Measurements from ENCODE around the gene GFY.
"Not testable (repeated sequence)": the region's sequence is repeated elsewhere in the genome, so short reads cannot be mapped to it uniquely, and the experiment has no call there.

Gene GFY

DNA sequence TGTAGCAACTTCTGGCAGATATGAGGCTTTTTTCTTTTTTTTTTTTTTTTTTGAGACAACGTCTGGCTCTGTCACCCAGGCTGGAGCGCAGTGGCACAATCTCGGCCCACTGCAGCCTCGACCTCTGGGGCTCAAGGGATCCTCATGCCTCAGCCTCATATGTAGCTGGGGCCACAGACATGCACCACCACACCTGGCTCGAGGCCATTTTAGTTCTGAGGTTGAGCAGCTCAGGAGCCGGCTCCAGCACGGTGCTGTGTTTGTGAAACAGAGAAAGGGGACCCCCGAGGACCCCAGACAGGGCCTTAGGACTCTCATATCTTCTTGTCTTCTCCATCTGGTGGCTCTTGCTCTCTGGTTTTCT, 45.4 kb downstream of the GFY start:
- DNase-seq: no peak

DNA sequence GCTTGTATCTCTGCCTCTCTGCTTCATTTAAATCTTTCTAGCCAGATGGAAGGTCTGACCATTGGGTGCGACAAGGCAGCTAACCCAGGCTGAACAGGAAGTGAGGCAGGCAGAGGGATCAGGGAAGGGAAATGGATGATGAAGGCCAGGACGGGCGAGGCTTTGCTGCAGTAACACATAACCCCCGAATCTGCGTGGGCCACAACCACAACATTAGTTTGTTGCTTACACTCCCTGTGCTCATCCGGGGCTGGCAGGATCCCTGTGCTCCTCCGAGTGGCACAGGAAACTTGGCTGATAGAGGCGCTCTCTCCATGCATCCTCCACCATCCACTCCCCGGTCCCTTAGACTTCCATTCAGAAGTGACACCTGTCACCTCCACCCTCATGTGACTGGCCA, 47.7 kb downstream of the GFY start:
- DNase-seq: no peak

DNA sequence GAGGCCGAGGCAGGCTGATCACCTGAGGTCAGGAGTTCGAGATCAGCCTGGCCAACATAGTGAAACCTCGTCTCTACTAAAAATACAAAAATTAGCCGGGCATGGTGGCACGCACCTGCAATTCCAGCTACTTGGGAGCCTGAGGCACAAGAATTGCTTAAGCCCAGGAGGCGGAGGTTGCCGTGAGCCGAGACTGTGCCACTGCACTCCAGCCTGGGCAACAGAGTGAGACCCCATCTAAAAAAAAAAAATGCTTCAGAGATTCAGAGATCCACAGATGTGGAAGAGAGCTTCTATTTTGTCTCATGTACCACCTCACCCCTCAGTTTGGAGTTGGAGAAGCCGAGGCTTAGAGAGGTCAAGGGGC, 48.3 kb downstream of the GFY start:
- not testable (repeated sequence) for DNase-seq

DNA sequence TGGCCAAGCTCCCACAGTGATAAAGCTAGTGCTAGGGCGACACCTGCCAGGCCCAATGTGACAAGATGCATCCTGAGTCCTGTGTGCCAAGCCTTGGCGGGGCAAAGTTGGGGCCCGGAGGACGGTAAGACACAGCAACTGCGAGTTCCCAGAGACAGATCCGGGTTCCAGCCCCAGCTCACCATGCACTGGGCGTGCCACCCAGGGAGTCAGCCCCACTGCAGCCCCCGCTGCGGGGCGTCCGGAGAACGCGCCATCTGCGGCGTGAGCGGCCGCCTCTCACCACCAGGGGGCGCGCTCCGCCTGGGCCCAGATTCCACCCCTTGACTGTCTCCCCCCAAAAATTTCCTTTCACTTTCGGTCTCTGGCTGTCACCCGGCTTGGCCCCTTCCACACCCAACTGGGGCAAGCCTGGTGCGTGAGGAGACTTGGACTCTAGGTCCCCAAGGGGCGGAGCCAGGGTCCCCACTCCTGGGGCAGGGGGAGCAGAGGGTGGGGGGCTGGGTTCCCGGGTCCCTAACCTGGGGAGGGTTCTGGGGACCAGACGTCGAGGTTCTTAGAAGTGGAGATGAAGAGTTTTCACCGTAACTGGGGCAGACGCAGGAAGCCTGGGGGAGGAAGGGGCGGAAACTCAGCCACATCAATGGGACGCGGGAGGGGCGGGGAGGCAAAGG, 48.8 kb downstream of the GFY start, which contains the start of gene FLT3LG:
Gene FLT3LG, plus strand, starts transcription at position 348 of the 674 bp plus-strand sequence. CDS start 425 bp downstream, outside the sequence.
- DNase-seq: peak; percentile 83 to 96 (median 86)

DNA sequence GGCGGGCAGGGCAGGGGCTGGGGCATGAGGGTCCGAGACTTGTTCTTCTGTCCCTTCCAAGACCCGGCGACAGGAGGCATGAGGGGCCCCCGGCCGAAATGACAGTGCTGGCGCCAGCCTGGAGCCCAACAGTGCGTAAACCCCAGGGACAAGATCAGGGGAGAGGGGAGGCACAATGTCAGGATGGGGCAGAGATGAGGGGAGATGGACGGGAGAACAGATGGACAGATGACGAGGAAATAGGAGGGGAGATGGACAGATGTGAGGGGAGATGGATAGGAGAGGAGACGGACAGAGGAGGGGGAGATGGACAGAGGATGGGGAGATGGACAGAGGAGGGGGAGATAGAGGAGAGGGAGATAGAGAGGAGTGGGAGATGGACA, 49.3 kb downstream of the GFY start:
- DNase-seq: no peak

DNA sequence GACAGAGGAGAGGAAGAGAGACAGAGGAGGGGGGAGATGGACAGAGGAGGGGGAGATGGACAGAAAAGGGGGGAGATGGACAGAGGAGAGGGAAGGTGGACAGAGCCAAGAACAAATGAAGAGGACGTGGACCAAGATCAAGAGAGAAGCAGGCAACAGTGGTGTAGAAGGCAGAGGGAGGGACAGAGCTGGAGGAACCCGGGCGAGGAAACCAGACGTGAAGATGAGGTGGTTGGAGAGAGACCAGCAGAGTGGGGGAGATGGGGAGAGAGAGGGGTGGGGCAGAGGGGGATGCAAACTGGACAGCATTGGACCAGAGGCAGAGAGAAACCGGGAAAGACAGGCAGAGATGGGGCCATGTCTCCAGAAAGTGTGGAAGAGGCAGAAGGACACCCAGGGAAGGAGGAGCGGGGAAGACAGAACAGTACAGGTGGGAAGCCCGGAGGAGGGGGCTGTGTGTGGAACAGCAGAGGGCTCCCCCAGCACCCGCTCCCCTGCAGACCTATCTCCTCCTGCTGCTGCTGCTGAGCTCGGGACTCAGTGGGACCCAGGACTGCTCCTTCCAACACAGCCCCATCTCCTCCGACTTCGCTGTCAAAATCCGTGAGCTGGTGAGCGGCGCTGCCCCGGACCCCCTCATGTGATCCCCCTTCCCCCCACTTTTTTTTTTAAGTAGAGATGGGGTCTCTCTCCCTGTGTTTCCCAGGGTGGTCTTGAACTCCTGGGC, 50.2 kb downstream of the GFY start:
- DNase-seq: no peak

DNA sequence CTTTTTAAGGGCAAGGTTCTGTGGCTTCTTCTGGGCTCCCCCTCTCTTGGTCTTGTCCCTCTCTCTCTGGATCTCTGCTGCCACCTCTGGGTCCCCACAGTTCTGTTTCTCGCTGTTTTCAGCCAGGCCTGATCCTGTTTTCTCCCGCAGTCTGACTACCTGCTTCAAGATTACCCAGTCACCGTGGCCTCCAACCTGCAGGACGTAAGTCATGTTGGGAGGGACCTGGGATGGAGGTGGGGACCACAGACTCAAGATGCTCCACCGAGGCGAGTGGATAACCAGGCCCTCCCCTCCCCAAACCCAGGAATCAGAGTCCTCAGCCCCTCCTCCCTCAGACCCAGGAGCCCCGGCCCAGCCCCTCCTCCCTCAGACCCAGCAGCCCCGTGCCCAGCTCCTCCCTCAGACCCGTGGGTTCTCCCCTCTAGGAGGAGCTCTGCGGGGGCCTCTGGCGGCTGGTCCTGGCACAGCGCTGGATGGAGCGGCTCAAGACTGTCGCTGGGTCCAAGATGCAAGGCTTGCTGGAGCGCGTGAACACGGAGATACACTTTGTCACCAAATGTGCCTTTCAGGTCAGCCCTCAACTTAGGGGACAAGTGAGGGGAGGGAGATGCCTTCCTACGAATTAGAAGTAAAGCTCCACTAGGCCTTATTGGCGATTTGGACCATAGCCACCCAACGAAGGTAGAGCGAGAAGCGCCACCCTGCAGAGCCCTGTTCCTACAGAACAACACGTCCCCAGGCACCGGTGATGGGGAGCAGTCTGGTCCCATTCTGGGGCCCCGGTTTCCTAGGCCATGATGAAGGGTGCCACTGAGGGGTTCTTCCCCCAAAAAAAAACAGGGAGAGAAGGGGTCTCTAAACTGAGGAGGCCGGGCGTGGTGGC, 51.0 kb downstream of the GFY start:
- peak in 3 of 5 donors; percentile 51 to 76 (median 57) for DNase-seq
